Measurements from ENCODE around the gene MBNL1. TPM values are rescaled to one million over a fixed set of nuclear protein-coding genes. Genes with fewer than 3 reads are reported as not detected.
"Not testable (repeated sequence)": the region's sequence is repeated elsewhere in the genome, so short reads cannot be mapped to it uniquely, and the experiment has no call there.

The MBNL1 gene
- total RNA-seq, 1 donor from 2014 or later, result 172 TPM

GRCh38 chr3:152394246-152394645, 125.5 kb downstream of the MBNL1 start:
- intact Hi-C loops (cut with micrococcal nuclease), result no loop called here
- no peak for TF ChIP-seq CTCF (IDR thresholded peaks at IDR 0.05; ENCODE audit: borderline replicate concordance)
- Histone ChIP-seq H3K4me1 (peaks cover 99% of the 10 kb centered on the region), H3K36me3 (no peaks in the 10 kb centered on the region), H3K27me3 (ENCODE audit: low read depth) (no peaks in the 10 kb centered on the region), H3K9me3 (replicated peaks) (no peaks in the 10 kb centered on the region), H3K4me3 (no peak overlapping the region), H3K27ac (replicated peaks) (peak overlapping the region; percentile 87)
- DNase-seq, result no peak

- Histone ChIP-seq H3K9me3 (replicated peaks) (no peaks in the 10 kb centered on the region), H3K27me3 (ENCODE audit: low read depth) (no peaks in the 10 kb centered on the region), H3K27ac (replicated peaks) (peak overlapping the region; percentile 87), H3K36me3 (no peaks in the 10 kb centered on the region), H3K4me1 (peaks cover 100% of the 10 kb centered on the region), H3K4me3 (no peak overlapping the region)
- intact Hi-C loops (cut with micrococcal nuclease), result no loop called here
- no peak for TF ChIP-seq CTCF (IDR thresholded peaks at IDR 0.05; ENCODE audit: borderline replicate concordance)
- DNase-seq, result no peak
Measured at GRCh38 chr3:152395764-152396163, 127.0 kb downstream of the MBNL1 start.

- H3K4me1 ChIP-seq, result peaks cover 100% of the 10 kb centered on the region
- intact Hi-C loops (cut with micrococcal nuclease), result no loop called here
- no peak for DNase-seq
- H3K27me3 ChIP-seq (ENCODE audit: low read depth), result no peaks in the 10 kb centered on the region
- peak overlapping the region; percentile 87 for H3K27ac ChIP-seq (replicated peaks)
- no peaks in the 10 kb centered on the region for H3K9me3 ChIP-seq (replicated peaks)
- H3K4me3 ChIP-seq, result no peak overlapping the region
- TF ChIP-seq CTCF (IDR thresholded peaks at IDR 0.05; ENCODE audit: borderline replicate concordance), result no peak
- H3K36me3 ChIP-seq, result no peaks in the 10 kb centered on the region
Measured at GRCh38 chr3:152396867-152397266, 128.1 kb downstream of the MBNL1 start.

GRCh38 chr3:152397348-152397747, 128.6 kb downstream of the MBNL1 start:
- H3K9me3 ChIP-seq (replicated peaks); H3K27me3 ChIP-seq (ENCODE audit: low read depth); H3K4me3 ChIP-seq; H3K36me3 ChIP-seq; intact Hi-C loops (cut with micrococcal nuclease); DNase-seq: not testable (repeated sequence)
- H3K27ac ChIP-seq (replicated peaks), result peak overlapping the region; percentile 87
- H3K4me1 ChIP-seq, result peaks cover 100% of the 10 kb centered on the region

- Histone ChIP-seq H3K27me3 (ENCODE audit: low read depth) (no peaks in the 10 kb centered on the region), H3K4me3 (no peak overlapping the region), H3K4me1 (peaks cover 100% of the 10 kb centered on the region), H3K9me3 (replicated peaks) (no peaks in the 10 kb centered on the region), H3K27ac (replicated peaks) (peak overlapping the region; percentile 87), H3K36me3 (no peaks in the 10 kb centered on the region)
- no peak for DNase-seq
- intact Hi-C loops (cut with micrococcal nuclease), result no loop called here
- no peak for TF ChIP-seq CTCF (IDR thresholded peaks at IDR 0.05; ENCODE audit: borderline replicate concordance)
Measured at GRCh38 chr3:152398495-152398894, 129.8 kb downstream of the MBNL1 start.

- no peak for DNase-seq
- no peaks in the 10 kb centered on the region for H3K36me3 ChIP-seq
- TF ChIP-seq CTCF (IDR thresholded peaks at IDR 0.05; ENCODE audit: borderline replicate concordance), result no peak
- intact Hi-C loops (cut with micrococcal nuclease), result no loop called here
- peak overlapping the region; percentile 87 for H3K27ac ChIP-seq (replicated peaks)
- H3K27me3 ChIP-seq (ENCODE audit: low read depth), result no peaks in the 10 kb centered on the region
- H3K9me3 ChIP-seq (replicated peaks), result no peaks in the 10 kb centered on the region
- peaks cover 100% of the 10 kb centered on the region for H3K4me1 ChIP-seq
- H3K4me3 ChIP-seq, result no peak overlapping the region
Measured at GRCh38 chr3:152399374-152399773, 130.6 kb downstream of the MBNL1 start.
